ENCODE data around the gene FILIP1L. TPM values are rescaled to one million over a fixed set of nuclear protein-coding genes. Genes with fewer than 3 reads are reported as not detected.

FILIP1L gene
- total RNA-seq, 1 donor from 2014 or later, result 0.15 TPM

DNA sequence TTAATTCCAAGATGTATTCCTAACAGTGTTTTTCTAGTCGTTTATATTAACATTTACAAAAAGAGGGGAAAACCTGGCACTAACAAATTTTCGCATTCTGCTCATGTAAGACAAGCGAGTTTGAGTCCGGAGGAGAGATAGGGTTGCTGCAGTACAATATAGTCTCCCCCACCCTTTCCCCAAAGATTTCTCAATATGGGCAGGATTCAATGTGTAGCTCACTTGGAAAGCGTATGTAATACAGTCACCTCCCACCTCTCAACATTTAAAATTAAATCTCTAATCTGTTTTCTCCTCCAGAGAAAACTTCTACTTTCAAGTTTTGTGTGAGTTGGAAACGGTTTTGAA lies 238.7 kb downstream of the FILIP1L start:
- Mint-ChIP-seq H3K27me3 (ENCODE audit: insufficient read depth, low read depth) (no peaks in the 10 kb centered on the region), H3K4me1 (peaks cover 16% of the 10 kb centered on the region), H3K36me3 (no peaks in the 10 kb centered on the region), H3K9me3 (no peaks in the 10 kb centered on the region), H3K27ac (peak overlapping the region; percentile 97), H3K4me3 (peak overlapping the region; percentile 90)
- peak; percentile 28 for DNase-seq (ENCODE audit: low spot score)
- TF ChIP-seq EZH2phosphoT487 (IDR thresholded peaks at IDR 0.05) (no peak), EZH2 (IDR thresholded peaks at IDR 0.05) (no peak)
- TF ChIP-seq, protein P1, sequence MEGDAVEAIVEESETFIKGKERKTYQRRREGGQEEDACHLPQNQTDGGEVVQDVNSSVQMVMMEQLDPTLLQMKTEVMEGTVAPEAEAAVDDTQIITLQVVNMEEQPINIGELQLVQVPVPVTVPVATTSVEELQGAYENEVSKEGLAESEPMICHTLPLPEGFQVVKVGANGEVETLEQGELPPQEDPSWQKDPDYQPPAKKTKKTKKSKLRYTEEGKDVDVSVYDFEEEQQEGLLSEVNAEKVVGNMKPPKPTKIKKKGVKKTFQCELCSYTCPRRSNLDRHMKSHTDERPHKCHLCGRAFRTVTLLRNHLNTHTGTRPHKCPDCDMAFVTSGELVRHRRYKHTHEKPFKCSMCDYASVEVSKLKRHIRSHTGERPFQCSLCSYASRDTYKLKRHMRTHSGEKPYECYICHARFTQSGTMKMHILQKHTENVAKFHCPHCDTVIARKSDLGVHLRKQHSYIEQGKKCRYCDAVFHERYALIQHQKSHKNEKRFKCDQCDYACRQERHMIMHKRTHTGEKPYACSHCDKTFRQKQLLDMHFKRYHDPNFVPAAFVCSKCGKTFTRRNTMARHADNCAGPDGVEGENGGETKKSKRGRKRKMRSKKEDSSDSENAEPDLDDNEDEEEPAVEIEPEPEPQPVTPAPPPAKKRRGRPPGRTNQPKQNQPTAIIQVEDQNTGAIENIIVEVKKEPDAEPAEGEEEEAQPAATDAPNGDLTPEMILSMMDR (IDR thresholded peaks at IDR 0.05), result no peak
- H3K79me2 ChIP-seq (ENCODE audit: low read depth), result peaks cover 8% of the 10 kb centered on the region
- H4K20me1 ChIP-seq (ENCODE audit: low read depth), result peaks cover 45% of the 10 kb centered on the region
- peak overlapping the region; percentile 80 for H3K4me2 ChIP-seq
- peak overlapping the region; percentile 53 for H3K4me3 ChIP-seq
- H3K36me3 ChIP-seq, result no peaks in the 10 kb centered on the region
- H2AFZ ChIP-seq (replicated peaks), result peak overlapping the region; percentile 81
- H3K27me3 ChIP-seq, result peaks cover 58% of the 10 kb centered on the region
- H3K4me1 ChIP-seq, result peaks cover 9% of the 10 kb centered on the region
- H3K9ac ChIP-seq, result no peak overlapping the region
- H3F3A ChIP-seq (ENCODE audit: low read depth), result peaks cover 14% of the 10 kb centered on the region
- no peak overlapping the region for H3K27ac ChIP-seq
- no peaks in the 10 kb centered on the region for H3K9me3 ChIP-seq (ENCODE audit: low read depth)

DNA sequence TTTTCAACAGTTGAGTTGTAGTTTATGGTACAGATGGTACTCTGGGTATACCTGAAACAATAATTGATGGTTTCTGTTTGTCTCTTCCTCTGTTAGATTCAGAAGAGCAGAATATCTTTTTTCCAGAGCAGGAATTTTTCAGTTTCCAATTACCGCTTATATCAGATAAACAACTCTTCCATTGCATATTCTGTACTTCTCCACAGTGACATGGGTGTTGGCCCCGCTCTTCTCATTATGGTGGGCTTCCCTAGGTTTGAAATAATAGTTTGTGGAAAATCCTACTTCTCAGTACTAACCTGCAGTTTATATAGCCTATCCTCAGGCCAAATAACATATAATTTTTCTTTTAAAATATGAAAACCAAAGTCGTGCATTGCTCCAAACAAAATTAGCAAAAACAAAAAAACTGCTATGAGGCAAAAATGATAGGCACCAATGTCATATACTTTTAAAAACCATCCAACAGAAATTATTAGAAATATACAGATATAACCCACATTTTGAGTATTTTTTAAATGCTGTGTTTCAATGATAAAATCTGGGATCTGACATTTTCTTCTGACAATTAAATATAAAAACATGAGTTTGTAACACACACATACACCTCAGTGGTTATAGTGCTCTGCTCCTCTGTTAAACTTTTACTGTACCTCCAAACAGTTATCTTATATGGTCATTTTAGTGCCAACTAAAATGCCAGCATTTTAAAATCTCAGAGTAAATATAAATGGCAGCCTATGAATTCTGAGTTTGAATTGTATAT lies 239.9 kb downstream of the FILIP1L start:
- DNase-seq (ENCODE audit: low spot score), result no peak
- Histone ChIP-seq H3K27me3 (peaks cover 58% of the 10 kb centered on the region), H2AFZ (replicated peaks) (no peak overlapping the region), H4K20me1 (ENCODE audit: low read depth) (peaks cover 45% of the 10 kb centered on the region), H3K4me3 (no peak overlapping the region), H3K36me3 (no peaks in the 10 kb centered on the region), H3K9me3 (ENCODE audit: low read depth) (no peaks in the 10 kb centered on the region), H3K9ac (no peak overlapping the region), H3K27ac (no peak overlapping the region), H3K79me2 (ENCODE audit: low read depth) (peaks cover 8% of the 10 kb centered on the region), H3F3A (ENCODE audit: low read depth) (peaks cover 14% of the 10 kb centered on the region), H3K4me2 (no peak overlapping the region), H3K4me1 (peaks cover 9% of the 10 kb centered on the region)
- H3K27ac Mint-ChIP-seq, result no peak overlapping the region
- H3K27me3 Mint-ChIP-seq (ENCODE audit: insufficient read depth, low read depth), result no peaks in the 10 kb centered on the region
- H3K36me3 Mint-ChIP-seq, result no peaks in the 10 kb centered on the region
- H3K4me3 Mint-ChIP-seq, result no peak overlapping the region
- peaks cover 16% of the 10 kb centered on the region for H3K4me1 Mint-ChIP-seq
- no peaks in the 10 kb centered on the region for H3K9me3 Mint-ChIP-seq
- TF ChIP-seq EZH2phosphoT487 (IDR thresholded peaks at IDR 0.05), result no peak
- TF ChIP-seq EZH2 (IDR thresholded peaks at IDR 0.05), result no peak
- TF ChIP-seq, protein P1 (IDR thresholded peaks at IDR 0.05), result no peak

DNA sequence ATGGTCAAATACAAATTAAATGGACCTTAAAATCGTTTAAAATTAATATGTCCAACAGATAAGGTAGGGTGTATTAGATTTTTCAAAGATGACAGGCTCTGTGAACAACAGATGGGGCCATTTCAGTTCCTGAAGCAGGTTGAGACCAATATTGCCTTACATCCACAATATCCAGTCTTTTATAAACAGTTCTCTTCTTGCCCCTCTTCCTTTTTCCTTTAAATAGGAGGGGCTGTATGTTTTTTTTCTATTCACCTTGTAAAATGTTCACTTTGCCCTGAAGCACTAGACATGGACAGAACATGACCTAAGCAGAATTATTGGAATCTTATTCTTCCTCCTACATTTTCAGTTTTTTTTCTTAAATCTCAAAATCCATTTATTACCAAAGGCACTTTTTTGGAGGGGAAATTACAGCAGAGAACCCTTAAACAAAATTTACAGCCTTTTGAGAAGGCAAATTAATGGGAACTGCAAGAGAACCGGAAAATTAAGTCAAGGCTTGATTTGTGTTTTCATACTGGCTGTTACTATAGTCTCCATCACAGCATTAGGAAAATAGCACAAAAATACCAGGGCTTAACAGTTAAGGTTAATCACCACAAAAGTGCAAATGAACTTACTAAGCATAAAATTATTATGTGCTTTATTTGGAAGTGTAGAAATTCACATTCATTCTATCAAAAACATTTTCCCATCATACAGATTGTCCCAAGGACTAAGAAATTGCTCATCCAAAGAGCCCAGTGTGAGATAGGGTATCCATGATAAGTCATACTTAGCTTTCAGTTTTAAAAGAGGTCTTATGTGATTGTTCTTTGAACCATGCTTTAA lies 240.8 kb downstream of the FILIP1L start:
- Histone ChIP-seq H3K9me3 (ENCODE audit: low read depth) (no peaks in the 10 kb centered on the region), H3K36me3 (no peaks in the 10 kb centered on the region), H3K79me2 (ENCODE audit: low read depth) (peaks cover 8% of the 10 kb centered on the region), H3K27me3 (peaks cover 58% of the 10 kb centered on the region), H3K27ac (no peak overlapping the region), H4K20me1 (ENCODE audit: low read depth) (peaks cover 55% of the 10 kb centered on the region), H3K4me1 (peaks cover 10% of the 10 kb centered on the region), H3K9ac (no peak overlapping the region), H3K4me2 (no peak overlapping the region), H3K4me3 (no peak overlapping the region), H2AFZ (replicated peaks) (no peak overlapping the region), H3F3A (ENCODE audit: low read depth) (peaks cover 14% of the 10 kb centered on the region)
- Mint-ChIP-seq H3K36me3 (no peaks in the 10 kb centered on the region), H3K27me3 (ENCODE audit: insufficient read depth, low read depth) (no peaks in the 10 kb centered on the region), H3K9me3 (no peaks in the 10 kb centered on the region), H3K27ac (no peak overlapping the region), H3K4me3 (no peak overlapping the region), H3K4me1 (peaks cover 18% of the 10 kb centered on the region)
- TF ChIP-seq EZH2phosphoT487 (IDR thresholded peaks at IDR 0.05), result no peak
- TF ChIP-seq, protein P1 (IDR thresholded peaks at IDR 0.05), result no peak
- TF ChIP-seq EZH2 (IDR thresholded peaks at IDR 0.05), result no peak
- no peak for DNase-seq (ENCODE audit: low spot score)
